HG02678 (cell line): ENCODE measurements around the gene PELI3.
"Not testable (repeated sequence)": the region's sequence is repeated elsewhere in the genome, so short reads cannot be mapped to it uniquely, and the experiment has no call there.

Experiments used
- ATAC-seq: cut with Tn5 transposase; IDR thresholded peaks from one replicate; pipeline ENCODE4 v1.9.1; 2021; ENCODE audit warnings: mild to moderate bottlenecking, moderate library complexity; ENCODE audit not compliant: unreplicated experiment

The PELI3 gene

DNA sequence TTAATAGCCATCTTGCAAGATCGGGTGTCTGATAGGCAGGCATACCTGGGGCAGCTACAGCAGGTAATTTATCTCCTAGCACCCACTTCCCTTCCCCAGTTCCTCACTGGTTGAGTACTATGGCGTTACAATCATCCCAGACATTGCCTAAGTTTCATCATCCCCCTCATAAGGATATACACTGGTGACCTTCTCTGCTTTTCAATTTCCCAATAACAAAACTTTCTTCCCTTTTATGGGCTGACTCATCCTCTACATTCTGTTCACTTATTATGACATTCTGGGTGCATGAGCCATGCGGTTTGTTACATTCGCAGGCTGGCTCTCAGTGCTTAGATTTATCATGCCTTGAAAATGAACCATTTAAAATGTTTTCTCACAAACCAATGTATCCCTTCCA, 23.1 kb upstream of the PELI3 start:
- ATAC-seq: no peak

DNA sequence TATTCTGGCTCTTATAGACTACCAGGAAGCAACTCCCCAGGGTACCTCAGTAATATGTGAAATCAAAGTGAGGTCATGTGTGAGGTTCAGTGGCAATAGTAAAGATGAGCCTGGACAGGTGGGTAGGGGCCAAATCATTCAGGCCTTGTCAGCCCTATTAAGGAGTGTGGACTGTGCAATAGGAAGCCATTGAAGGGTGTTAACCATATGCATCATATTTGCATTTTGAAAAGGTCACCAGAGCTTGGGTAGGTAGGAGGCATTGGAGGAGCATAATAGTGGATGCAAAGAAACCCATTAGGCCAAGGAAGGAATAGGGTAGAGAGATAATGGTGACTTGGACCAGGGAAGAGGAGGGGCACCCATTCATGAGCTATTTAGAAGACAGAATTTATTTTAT, 19.7 kb upstream of the PELI3 start:
- no peak for ATAC-seq

DNA sequence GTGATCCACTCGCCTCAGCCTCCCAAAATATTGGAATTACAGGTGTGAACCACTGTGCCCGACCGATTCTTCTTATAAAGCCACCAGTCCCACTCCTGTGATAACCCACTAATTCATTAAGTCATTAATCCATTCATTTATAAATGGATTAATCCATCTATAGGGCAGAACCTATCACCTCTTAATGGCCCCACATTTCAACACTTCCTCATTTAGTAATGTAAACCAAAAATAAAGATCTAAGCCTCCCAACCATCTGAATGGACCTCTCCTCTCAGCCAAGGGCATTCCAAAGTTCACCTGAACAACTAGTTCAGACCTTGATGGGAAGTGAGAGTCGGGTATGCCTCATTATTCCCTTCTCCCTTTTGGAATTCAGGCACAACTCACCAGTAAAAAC, 18.2 kb upstream of the PELI3 start:
- ATAC-seq: no peak

DNA sequence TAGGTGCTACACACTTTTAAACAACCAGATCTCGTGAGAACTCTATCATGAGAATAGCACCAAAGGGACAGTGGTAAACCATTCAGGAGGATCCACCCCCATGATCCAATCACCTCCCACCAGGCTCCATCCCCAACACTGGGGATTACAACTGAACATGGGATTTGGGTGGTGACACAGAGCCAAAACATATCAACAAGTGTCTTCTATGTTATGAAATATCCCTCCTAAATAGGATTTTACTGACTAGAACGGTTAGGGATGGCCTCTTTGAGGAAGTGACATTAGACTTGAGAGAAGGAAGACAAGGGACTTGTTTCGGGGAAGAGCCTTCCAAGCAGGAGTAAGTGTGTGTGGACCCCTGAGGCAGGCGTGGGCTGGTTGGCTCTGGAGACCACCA, 16.1 kb upstream of the PELI3 start:
- ATAC-seq: no peak

DNA sequence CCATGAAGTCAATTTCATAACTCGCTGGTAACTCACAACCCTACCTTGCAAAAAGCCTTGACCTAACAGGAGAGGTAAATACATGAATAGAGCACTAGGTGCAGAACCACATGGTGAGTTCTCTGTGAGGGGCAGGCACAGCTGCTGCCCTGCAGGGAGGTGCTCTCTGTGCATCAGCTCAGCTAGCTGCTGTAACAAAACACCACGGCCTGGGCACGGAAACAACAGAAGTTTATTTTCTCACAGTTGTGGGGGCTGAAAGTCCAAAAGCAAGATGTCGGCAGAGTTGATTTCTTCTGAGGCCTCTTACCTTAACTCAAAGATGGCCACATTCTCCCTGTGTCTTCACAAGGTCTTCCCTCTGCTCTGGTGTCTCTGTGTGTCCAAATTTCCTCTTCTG, 15.0 kb upstream of the PELI3 start:
- no peak for ATAC-seq

DNA sequence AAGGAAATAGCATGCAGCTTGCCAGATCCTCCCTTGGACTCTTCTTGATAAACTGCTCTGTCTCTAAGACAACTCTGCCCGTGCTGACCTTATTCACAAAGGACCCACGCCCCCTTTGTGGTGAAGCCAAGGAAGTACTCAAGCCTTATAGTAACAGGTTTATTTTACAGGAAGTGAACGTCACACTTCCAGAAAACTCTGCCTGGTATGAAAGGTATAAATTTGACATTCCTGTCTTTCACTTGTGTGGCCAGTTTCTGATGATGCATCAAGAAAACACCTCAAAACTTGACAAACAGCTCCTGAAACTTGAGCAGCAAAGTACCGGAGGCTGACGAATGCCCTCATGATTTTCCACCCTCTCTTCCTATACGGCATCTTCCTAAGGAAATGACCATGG, 12.5 kb upstream of the PELI3 start:
- no peak for ATAC-seq

DNA sequence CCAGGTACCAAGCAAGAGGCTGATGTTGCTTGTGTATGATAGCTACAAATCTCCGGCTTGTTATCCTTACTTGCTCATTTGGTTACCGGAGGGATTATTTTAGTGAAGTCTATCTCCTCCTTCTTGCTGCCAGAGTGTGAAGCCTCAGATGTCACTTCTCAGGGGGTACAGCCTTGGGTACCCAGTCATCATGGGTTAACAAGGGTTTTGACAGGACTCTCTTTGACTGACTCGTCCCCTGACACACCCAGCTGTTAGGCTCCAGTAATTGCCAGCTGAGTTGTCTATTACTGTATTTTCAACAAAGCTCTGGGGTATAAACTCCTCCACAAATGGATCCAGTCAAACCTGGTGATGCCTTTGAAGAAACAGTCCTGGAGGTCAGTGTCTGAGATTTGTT, 11.9 kb upstream of the PELI3 start:
- ATAC-seq: no peak

DNA sequence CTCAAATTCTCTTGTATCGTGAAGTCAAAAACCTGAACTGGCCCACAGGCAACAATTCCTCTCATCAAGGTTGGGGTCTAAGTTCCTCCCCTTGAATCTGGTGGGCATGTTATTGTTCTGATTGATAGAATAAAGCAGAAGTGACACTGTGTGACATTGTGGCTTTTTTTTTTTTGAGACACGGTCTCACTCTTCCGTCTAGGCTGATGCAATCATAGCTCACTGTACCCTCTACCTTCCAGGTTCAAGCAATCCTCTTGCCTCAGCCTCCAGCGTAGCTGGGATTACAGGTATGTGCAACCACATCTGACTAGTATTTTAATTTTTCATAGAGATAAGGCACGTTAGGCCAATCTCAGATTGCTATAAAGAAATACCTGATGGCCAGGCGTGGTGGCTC, 8.9 kb upstream of the PELI3 start:
- no peak for ATAC-seq

DNA sequence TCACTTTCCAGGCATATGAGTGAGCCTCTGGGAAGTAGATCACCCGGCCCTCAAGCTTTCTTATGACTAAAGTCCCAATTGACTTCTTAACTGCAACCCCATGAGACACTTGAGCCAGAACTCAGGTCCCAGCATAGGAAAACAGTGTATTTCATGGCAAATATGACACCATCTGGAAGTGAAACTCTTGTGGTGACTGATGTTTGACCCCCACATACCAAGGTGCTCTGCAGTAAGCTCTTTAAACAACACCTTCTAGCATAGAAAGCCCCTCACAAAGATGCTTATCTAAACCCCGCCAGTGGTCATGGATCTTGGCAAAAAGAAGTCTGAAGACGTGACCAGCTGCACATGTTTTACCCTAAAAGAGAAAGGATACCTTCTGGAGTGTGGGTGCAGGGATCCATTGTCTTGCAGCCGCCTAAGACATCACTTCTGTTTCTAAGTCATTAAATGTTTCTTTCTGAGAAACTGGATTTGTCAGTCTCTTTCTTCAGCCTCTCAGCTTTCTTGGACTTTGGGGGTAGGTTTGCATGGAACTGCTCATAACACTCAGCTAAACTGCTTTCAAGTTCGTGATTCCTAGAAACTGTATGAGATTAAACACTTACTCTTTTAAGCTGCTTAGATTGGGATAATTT, 7.4 kb upstream of the PELI3 start:
- ATAC-seq: peak; percentile 54

DNA sequence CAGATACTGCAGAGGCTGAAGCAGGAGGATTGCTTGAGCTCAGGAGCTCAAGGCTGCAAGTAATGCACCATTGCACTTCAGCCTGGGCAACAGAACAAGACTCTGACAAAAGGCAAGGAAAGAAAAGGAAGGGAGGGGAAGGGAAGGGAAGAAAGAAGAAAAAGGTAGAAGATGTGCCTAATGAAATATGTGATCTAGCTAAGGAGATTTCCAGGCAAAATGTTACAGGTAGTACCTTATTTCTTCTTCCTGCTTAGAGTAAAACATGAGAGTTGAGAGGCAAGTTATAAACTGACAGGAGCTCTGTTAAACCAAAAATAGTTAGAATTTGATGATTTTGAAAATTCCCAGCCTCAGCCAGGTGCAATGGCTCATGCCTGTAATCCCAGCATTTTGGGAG, 4.7 kb upstream of the PELI3 start:
- no peak for ATAC-seq

DNA sequence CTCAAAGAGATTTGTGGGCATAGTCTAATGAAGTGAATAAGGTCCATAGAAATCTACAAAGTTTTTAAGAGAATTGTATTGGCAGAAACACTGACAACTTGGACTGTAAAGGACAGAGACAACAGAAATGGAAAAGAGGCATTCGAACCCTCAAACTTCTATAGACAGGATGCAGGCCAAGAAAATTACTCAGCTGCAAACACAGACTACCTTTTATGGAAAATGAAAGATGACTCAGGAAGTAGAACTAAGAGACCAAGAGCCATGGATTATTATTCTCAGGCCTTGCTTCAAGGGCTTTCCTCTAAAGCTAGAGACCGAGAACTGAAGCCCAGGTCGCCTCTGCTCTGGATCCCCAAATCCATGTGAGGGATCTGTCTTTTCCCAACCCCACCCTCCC, 3.8 kb upstream of the PELI3 start:
- ATAC-seq: no peak

DNA sequence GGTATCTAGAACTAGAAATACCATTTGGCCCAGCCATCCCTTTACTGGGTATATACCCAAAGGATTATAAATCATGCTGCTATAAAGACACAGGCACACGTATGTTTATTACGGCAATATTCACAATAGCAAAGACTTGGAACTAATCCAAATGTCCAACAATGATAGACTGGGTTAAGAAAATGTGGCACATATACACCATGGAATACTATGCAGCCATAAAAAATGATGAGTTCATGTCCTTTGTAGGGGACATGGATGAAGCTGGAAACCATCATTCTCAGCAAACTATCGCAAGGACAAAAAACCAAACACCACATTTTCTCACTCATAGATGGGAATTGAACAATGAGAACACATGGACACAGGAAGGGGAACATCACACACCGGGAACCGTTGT, 2.6 kb upstream of the PELI3 start:
- ATAC-seq: not testable (repeated sequence)

DNA sequence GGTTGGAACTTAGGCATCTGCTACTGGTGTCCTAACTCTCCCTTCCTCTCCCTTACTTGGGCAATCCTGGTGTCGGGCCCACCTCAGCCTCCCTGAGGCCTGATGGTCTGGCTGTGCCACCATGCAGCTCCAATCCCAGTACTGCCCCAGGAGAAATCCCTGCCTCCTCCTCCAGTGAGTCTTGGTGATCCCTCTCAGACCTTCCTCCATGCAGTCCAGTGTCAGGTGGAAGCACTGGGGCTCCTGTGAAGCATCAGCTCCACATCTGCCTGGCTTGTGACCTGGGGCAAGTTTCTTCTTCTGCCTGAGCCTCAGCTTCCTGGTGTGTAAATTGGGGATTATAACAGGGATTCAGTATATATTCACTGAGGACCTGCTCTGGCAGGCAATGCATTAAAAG, 1.8 kb upstream of the PELI3 start:
- no peak for ATAC-seq

DNA sequence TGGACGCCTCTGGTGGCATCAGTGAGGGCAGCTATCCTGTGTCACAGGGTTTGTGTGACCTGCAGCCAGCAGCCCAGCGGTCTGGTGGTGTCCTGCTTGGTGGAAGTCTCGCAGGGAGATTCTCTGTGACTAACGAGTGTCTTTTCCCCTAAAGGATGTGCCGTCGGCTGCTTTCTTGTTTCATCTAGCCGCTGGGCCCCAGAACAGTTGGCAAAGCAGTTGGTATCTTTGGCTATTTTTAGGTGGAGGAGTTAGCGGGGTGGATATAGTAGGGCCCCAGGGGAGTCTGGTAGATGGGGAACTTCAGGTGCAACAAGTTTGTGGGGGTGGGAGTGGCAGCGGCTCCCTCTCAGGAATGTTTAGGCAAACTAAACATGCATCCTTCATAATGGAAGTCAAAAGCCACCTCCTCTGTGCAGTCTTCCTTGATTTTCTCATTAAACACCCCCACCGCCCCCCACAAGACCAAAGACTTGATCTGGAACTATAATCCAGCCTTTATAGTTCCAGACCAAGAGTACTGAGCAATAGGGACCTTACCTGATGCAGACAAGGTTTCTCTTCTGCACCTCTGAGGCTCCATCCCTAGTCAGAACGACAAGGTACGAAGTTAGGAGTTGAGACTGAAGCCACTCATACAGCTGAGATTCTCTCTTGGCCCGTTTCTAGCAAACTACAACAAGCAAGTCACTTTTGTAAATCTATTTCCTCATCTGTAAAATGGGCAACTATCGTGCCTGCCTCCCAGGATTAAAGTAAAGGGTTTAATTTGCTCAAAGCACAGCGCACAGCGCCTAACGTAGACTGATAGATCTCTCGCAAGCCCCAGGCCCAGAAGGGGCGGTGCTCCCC, 1.1 kb upstream of the PELI3 start:
- ATAC-seq: no peak

DNA sequence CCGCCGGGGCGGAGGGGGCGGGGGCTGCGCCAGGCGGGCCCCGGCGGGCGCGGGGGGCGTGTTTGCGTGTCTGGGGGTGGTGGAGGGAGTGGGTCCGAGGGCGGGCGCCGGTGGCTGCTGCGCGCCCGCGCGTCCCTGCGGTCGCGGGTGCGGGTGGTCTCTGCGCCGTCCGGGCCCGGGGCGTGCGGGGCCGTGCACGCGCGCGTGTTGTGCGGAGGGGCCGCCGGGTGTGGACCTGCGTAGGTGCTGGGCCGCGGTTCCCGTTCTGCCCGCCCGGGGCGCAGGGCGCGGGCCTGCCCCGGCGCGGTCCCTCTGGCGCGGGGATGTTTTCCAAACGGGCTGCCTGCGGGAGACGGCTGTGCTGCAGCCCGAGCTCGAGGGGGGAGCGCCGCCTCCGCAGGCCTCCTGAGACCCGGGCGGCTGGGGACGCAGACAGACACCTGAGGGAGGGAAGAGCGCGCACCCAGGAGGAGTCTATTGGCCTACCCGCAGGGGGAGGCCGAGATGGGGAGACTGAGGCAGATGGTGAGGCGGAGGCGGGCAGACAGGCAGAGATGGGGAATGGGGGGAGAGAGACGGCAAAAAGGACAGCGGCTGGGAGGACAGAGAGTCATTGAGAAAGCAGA, 442 bp downstream of the PELI3 start:
- ATAC-seq: peak; percentile 26

DNA sequence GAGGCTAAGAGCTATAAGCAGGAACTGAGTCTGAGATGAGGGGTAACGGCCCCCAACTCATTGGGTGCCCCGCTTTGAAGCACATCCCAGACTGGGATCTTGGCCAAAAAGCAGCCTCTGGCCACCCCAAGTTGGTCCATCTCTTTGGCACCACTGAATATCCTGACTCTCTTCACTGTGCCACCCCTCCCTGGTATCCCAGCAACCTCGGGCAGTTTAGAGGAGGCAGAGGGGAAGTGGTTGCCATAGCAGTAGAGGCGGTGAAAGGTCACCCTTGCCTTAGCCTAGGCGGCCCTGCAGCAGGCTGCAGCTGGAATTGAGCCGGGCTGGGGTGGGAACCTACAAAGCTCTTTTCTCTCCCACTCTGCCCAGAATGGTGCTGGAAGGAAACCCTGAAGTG, 1.1 kb downstream of the PELI3 start:
- no peak for ATAC-seq

DNA sequence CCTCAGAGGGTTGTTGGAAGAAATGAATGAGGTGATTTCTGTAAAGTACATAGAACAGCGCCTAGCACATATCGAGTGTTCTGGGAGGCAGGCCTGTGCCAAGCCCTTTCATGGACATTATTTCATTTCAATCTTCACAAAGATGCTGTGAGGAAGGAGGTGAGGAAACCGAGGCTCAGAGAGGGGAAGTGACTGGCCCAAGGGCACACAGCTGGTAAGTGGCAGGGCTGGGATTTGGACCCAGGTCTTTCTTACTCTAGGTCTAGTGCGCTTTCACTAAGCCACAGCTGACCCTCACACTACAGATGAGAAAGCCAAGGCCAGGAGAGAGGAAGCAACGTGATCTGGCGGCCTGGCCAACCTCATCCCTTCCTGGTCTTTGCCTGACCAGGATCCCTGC, 2.0 kb downstream of the PELI3 start:
- no peak for ATAC-seq

DNA sequence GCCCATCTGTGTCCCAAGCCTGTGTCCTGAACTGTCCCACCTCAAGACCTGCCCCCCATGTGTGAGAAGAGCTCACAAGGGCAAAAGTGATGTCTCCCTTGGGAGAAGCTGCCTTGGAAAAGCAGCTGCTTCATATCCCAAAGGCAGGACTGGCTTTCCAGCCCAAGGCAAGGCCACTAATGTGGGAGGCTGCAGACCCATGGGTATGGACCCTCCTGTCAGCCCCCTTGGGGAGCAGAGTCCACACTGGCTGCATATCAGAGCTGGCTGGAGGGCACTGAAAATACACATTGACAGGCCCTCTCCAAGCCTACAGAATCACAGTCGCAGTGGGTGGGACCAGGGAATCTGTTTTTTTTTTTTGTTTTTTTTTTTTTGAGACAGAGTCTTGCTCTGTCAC, 2.7 kb downstream of the PELI3 start:
- ATAC-seq: no peak

DNA sequence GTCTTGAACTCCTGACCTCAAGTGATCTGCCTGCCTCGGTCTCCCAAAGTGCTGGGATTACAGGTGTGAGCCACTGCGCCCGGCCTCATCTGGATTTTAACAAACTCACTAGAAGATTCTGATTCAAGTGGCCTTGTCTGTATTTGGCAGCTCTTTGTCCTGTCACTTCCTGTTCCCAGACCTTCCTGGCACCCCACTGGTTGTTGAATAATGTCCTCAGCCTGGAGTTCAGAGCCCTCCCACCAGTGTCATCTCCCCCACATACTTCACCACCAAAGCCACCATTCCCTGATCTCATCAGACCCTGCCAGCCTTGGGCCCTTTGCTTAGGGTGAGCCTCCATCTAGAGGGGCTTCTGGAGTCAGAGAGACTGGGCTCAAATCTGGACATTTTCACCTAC, 3.3 kb downstream of the PELI3 start:
- ATAC-seq: no peak

DNA sequence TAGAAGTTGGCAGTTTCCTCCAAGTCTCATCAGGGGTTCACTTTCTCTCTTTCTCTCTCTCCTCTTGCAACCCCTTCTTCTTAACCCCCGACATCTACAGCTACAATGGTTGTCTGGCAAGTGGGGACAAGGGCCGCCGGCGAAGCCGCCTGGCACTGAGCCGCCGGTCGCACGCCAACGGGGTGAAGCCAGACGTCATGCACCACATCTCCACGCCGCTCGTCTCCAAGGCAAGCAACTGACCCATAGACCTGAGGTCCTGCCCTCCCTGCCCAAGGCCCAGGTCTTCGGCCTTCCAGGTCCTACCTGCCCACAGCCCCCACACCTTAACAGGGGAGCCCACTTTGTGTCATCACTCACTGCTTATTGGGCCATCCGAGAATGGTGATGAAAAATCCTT, 4.4 kb downstream of the PELI3 start:
- no peak for ATAC-seq

DNA sequence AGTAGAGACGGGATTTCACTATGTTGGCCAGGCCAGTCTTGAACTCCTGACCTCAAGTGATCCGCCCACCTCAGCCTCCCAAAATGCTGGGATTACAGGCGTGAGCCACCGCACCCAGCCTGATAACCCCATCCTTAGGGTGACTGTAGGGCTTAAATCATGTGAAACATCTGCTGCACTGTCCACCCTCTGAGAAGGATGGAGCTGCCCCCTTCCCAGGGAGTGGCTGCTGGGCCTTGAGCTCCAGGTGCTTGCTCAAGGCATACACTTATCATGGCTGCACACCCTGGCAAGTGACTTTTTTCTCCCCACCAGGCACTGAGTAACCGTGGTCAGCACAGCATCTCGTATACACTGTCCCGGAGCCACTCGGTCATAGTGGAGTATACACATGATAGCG, 5.3 kb downstream of the PELI3 start:
- no peak for ATAC-seq

DNA sequence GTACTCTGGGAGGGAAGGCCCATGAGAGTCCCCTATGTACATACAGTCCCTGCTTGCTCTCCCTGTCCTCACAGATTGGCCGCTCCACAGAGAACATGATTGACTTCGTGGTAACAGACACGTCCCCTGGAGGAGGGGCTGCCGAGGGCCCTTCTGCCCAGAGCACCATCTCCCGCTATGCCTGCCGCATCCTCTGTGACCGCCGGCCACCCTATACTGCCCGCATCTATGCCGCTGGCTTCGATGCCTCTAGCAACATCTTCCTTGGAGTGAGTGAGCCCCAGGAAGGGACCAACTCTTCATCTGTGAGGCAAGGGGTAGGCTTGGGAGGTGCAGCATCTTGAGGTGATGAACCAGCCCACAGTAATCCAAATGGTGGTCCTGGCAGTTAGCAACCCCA, 6.5 kb downstream of the PELI3 start:
- ATAC-seq: no peak
